ENCODE data around the gene CDS2.

Gene CDS2

GRCh38 chr20:5173751-5174150, 46.9 kb downstream of the CDS2 start:
- TF ChIP-seq, protein P1, sequence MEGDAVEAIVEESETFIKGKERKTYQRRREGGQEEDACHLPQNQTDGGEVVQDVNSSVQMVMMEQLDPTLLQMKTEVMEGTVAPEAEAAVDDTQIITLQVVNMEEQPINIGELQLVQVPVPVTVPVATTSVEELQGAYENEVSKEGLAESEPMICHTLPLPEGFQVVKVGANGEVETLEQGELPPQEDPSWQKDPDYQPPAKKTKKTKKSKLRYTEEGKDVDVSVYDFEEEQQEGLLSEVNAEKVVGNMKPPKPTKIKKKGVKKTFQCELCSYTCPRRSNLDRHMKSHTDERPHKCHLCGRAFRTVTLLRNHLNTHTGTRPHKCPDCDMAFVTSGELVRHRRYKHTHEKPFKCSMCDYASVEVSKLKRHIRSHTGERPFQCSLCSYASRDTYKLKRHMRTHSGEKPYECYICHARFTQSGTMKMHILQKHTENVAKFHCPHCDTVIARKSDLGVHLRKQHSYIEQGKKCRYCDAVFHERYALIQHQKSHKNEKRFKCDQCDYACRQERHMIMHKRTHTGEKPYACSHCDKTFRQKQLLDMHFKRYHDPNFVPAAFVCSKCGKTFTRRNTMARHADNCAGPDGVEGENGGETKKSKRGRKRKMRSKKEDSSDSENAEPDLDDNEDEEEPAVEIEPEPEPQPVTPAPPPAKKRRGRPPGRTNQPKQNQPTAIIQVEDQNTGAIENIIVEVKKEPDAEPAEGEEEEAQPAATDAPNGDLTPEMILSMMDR (IDR thresholded peaks at IDR 0.05; ENCODE audit: extremely low read depth, insufficient read depth, missing control alignments): no peak
- in situ Hi-C loops (cut with MboI; ENCODE audit: low pct_unique_long_range_greater_than_20kb, low sequenced_read_pairs, unreplicated experiment): no loop called here
- no peak for DNase-seq (ENCODE audit: low spot score)

GRCh38 chr20:5177071-5177470, 50.3 kb downstream of the CDS2 start:
- no peak for DNase-seq (ENCODE audit: low spot score)
- TF ChIP-seq, protein P1 (IDR thresholded peaks at IDR 0.05; ENCODE audit: extremely low read depth, insufficient read depth, missing control alignments): no peak
- in situ Hi-C loops (cut with MboI; ENCODE audit: low pct_unique_long_range_greater_than_20kb, low sequenced_read_pairs, unreplicated experiment): no loop called here

GRCh38 chr20:5178046-5178445, 51.2 kb downstream of the CDS2 start:
- in situ Hi-C loops (cut with MboI; ENCODE audit: low pct_unique_long_range_greater_than_20kb, low sequenced_read_pairs, unreplicated experiment): no loop called here
- no peak for DNase-seq (ENCODE audit: low spot score)

DNA sequence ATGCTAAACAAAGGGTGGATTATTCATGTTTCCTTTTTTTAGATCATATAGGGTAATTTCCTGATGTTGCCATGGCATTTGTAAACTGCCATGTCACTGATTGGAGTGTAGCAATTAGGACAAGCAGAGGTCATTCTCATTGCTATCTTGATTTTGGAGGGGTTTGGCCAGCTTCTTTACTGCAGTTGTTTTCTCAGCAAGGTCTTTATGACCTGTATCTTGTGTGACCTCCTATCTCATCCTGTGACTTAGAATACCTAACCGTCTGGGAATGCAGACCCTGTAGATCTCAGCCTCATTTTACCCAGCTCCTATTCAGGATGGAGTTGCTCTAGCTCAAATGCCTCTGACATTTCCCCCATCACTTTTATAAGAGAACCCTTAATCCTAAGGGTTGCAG, 53.6 kb downstream of the CDS2 start:
- no peak for DNase-seq (ENCODE audit: low spot score)
- in situ Hi-C loops (cut with MboI; ENCODE audit: low pct_unique_long_range_greater_than_20kb, low sequenced_read_pairs, unreplicated experiment): no loop called here
- TF ChIP-seq, protein P1 (IDR thresholded peaks at IDR 0.05; ENCODE audit: extremely low read depth, insufficient read depth, missing control alignments): no peak

More at GRCh38 chr20:5178046-5178445, 51.2 kb downstream of the CDS2 start:
- TF ChIP-seq, protein P1 (IDR thresholded peaks at IDR 0.05; ENCODE audit: extremely low read depth, insufficient read depth, missing control alignments): no peak

DNA sequence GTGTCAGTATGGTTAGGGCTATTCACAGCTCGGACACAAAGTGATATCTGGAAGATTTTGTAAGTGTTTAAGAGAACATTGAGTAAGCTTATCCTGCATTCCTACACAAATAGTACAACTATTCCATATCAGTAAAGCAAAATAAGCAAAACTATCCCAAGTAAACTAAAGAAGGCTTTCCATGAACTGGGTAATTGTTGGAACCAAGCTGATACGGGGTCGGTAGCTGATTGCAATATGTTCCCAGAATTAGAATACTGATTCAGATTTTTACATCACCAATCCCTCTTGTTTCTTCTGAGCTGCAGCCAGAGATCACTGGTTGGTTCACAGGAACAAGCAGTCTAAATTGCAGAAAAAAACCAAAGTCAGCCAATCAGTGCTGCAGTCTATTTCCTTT, 54.1 kb downstream of the CDS2 start:
- in situ Hi-C loops (cut with MboI; ENCODE audit: low pct_unique_long_range_greater_than_20kb, low sequenced_read_pairs, unreplicated experiment): no loop called here
- TF ChIP-seq, protein P1 (IDR thresholded peaks at IDR 0.05; ENCODE audit: extremely low read depth, insufficient read depth, missing control alignments): no peak

GRCh38 chr20:5181492-5181891, 54.7 kb downstream of the CDS2 start:
- TF ChIP-seq, protein P1 (IDR thresholded peaks at IDR 0.05; ENCODE audit: extremely low read depth, insufficient read depth, missing control alignments): no peak
- DNase-seq (ENCODE audit: low spot score): no peak
- in situ Hi-C loops (cut with MboI; ENCODE audit: low pct_unique_long_range_greater_than_20kb, low sequenced_read_pairs, unreplicated experiment): no loop called here

More for the DNA sequence above, 54.1 kb downstream of the CDS2 start:
- no peak for DNase-seq (ENCODE audit: low spot score)

- TF ChIP-seq, protein P1 (IDR thresholded peaks at IDR 0.05; ENCODE audit: extremely low read depth, insufficient read depth, missing control alignments): no peak
- no peak for DNase-seq (ENCODE audit: low spot score)
- in situ Hi-C loops (cut with MboI; ENCODE audit: low pct_unique_long_range_greater_than_20kb, low sequenced_read_pairs, unreplicated experiment): no loop called here
Observed at GRCh38 chr20:5181958-5182357, 55.1 kb downstream of the CDS2 start.
